Measurements from ENCODE around the gene NFAM1. TPM values are rescaled to one million over a fixed set of nuclear protein-coding genes. Genes with fewer than 3 reads are reported as not detected.
A peak's percentile ranks its signal among the peaks of the same experiment; 100 is the strongest.

Gene NFAM1
- total and polyA plus RNA-seq, 2 of the 13 experiments (the other 11 are each of a cell fraction or from before 2014, with no cell fraction given), result 0.03 TPM; not detected in 1

DNA sequence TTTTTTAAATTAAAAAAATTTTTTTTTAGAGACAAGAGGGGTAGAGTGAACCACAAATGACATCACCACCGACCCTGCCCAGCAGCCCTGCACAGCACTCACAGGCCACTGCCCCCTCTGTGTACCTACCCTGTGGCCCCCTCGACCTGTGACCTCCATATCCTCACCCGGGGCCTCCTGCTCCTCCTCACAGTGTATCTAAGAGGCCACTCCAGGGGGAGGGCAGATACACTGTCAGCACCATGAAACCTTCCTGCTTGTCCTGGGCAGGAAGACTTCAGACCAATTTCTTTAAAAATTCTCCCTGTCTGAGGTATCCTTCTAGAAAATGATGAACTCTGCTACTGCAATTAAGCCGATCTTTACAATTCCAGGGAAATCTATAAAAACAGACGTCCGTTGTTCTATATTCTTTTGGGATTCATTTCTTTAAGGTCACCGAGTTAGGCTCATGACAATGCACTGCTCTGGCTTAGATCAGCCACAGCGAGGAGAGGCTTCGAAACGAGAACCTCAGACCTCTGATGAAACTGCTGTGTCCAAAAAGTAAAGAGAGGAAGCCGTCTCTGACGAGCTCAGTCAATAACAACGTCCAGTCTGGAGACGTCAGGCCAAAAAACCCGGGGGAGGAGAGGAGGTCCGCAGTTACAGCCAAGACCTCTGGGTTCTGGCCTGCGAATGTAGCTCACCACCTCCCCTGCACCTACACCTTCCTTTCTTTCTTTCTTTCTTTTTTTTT is 17.5 kb downstream of the NFAM1 start (continued):
- TF ChIP-seq ARHGAP35 (CRISPR knock-in tag; IDR thresholded peaks at IDR 0.05; ENCODE audit: borderline replicate concordance) (no peak), PTBP1 (IDR thresholded peaks at IDR 0.05; ENCODE audit: low read depth, low read length, poor library complexity, severe bottlenecking) (no peak), FOXP1 (IDR thresholded peaks at IDR 0.05) (no peak), FOXP1 (CRISPR knock-in tag; IDR thresholded peaks at IDR 0.05) (peak; percentile 38; the same call in 1 of the 2 replicates), TFAP4 (IDR thresholded peaks at IDR 0.05; ENCODE audit: borderline replicate concordance, low read depth) (no peak), ISL2 (CRISPR knock-in tag; IDR thresholded peaks at IDR 0.05) (no peak), HNRNPH1 (optimal IDR thresholded peaks at IDR 0.05; ENCODE audit: low read depth, low read length) (no peak), SAP130 (CRISPR knock-in tag; IDR thresholded peaks at IDR 0.05; ENCODE audit: low read depth) (0 out of 2 replicates have a peak, but pooled peaks have one; percentile 24), BCL6 (CRISPR knock-in tag; IDR thresholded peaks at IDR 0.05) (peak; percentile 30; the same call in 1 of the 2 replicates), SMAD9 (CRISPR knock-in tag; IDR thresholded peaks at IDR 0.05) (no peak), ZNF557 (CRISPR knock-in tag; IDR thresholded peaks at IDR 0.05) (no peak), FOSL1 (CRISPR knock-in tag; IDR thresholded peaks at IDR 0.05; ENCODE audit: borderline replicate concordance) (no peak), NCOA2 (CRISPR knock-in tag; IDR thresholded peaks at IDR 0.05) (no peak), ZNF776 (CRISPR knock-in tag; IDR thresholded peaks at IDR 0.05) (no peak), HCFC1 (IDR thresholded peaks at IDR 0.05; ENCODE audit: low read depth, low read length) (no peak), GZF1 (CRISPR knock-in tag; IDR thresholded peaks at IDR 0.05) (no peak), ZNF337 (CRISPR knock-in tag; IDR thresholded peaks at IDR 0.05; ENCODE audit: borderline replicate concordance, low read depth) (no peak), ZKSCAN8 (CRISPR knock-in tag; IDR thresholded peaks at IDR 0.05; ENCODE audit: borderline replicate concordance) (no peak), SP5 (CRISPR knock-in tag; IDR thresholded peaks at IDR 0.05; ENCODE audit: borderline replicate concordance, low read depth) (peak; percentile 93), MTERF4 (CRISPR knock-in tag; IDR thresholded peaks at IDR 0.05) (no peak), FOXA1 (IDR thresholded peaks at IDR 0.05) (no peak), FOXA1 (CRISPR knock-in tag; IDR thresholded peaks at IDR 0.05) (peak; percentile 44; the same call in 1 of the 2 replicates), SP1 (IDR thresholded peaks at IDR 0.05) (no peak), SP1 (CRISPR knock-in tag; IDR thresholded peaks at IDR 0.05) (no peak), ATRX (CRISPR knock-in tag; IDR thresholded peaks at IDR 0.05; ENCODE audit: borderline replicate concordance) (no peak)
- TF ChIP-seq, protein P1, sequence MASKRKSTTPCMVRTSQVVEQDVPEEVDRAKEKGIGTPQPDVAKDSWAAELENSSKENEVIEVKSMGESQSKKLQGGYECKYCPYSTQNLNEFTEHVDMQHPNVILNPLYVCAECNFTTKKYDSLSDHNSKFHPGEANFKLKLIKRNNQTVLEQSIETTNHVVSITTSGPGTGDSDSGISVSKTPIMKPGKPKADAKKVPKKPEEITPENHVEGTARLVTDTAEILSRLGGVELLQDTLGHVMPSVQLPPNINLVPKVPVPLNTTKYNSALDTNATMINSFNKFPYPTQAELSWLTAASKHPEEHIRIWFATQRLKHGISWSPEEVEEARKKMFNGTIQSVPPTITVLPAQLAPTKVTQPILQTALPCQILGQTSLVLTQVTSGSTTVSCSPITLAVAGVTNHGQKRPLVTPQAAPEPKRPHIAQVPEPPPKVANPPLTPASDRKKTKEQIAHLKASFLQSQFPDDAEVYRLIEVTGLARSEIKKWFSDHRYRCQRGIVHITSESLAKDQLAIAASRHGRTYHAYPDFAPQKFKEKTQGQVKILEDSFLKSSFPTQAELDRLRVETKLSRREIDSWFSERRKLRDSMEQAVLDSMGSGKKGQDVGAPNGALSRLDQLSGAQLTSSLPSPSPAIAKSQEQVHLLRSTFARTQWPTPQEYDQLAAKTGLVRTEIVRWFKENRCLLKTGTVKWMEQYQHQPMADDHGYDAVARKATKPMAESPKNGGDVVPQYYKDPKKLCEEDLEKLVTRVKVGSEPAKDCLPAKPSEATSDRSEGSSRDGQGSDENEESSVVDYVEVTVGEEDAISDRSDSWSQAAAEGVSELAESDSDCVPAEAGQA (IDR thresholded peaks at IDR 0.05; ENCODE audit: low read depth), result no peak
- TF ChIP-seq, protein P1 (CRISPR knock-in tag; IDR thresholded peaks at IDR 0.05; ENCODE audit: borderline replicate concordance), result no peak
